ENCODE results near the gene CD52.

DNA sequence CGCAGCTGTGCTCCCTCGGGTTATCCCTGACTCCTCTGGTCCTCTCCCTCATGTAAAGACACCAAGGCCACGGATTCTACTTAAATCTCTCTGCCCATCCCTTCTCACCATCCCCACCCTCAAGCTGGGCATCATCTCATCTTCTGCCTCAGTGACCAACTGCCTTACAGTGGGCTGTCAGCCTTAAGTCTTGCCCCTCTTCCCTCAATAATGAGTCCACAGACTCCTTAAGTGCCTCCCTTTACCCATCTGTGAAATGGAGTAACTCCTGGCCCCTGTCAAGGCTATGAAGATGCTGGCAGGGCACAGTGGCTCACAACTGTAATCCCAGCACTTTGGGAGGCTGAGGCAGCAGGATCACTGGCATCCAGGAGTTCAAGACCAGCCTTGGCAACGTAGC lies 25.8 kb upstream of the CD52 start:
- TF ChIP-seq, protein P1, sequence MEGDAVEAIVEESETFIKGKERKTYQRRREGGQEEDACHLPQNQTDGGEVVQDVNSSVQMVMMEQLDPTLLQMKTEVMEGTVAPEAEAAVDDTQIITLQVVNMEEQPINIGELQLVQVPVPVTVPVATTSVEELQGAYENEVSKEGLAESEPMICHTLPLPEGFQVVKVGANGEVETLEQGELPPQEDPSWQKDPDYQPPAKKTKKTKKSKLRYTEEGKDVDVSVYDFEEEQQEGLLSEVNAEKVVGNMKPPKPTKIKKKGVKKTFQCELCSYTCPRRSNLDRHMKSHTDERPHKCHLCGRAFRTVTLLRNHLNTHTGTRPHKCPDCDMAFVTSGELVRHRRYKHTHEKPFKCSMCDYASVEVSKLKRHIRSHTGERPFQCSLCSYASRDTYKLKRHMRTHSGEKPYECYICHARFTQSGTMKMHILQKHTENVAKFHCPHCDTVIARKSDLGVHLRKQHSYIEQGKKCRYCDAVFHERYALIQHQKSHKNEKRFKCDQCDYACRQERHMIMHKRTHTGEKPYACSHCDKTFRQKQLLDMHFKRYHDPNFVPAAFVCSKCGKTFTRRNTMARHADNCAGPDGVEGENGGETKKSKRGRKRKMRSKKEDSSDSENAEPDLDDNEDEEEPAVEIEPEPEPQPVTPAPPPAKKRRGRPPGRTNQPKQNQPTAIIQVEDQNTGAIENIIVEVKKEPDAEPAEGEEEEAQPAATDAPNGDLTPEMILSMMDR (IDR thresholded peaks at IDR 0.05) = no peak
- TF ChIP-seq EZH2 (IDR thresholded peaks at IDR 0.05) (no peak), EZH2phosphoT487 (IDR thresholded peaks at IDR 0.05) (no peak)

Measured in neural progenitor cell (in vitro differentiated cells).